Measurements from ENCODE around the gene DENND2A.
"Not testable (repeated sequence)": the region's sequence is repeated elsewhere in the genome, so short reads cannot be mapped to it uniquely, and the experiment has no call there.

The DENND2A gene

GRCh38 chr7:140594131-140594691, 46.4 kb downstream of the DENND2A start:
- DNase-seq (ENCODE audit: extremely low spot score, insufficient read length, low read depth) = no peak

DNA sequence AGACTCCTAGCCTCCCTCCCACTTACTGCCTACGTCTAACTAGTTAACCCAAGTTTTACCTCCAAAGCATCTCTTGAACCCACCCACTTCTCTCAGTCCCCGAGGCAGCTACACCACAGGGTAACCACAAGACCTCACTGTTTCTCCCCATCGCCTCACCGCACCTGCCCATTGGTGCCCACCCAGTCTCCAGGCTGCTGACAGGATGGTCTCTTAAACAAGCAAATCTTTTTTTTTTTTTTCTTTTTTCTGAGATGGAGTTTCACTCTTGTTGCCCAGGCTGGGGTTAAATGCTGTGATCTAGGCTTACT, 47.0 kb downstream of the DENND2A start:
- DNase-seq (ENCODE audit: extremely low spot score, insufficient read length, low read depth) (no peak), FAIRE-seq (peak; percentile 88)

More at GRCh38 chr7:140594131-140594691, 46.4 kb downstream of the DENND2A start:
- no peak for FAIRE-seq

DNA sequence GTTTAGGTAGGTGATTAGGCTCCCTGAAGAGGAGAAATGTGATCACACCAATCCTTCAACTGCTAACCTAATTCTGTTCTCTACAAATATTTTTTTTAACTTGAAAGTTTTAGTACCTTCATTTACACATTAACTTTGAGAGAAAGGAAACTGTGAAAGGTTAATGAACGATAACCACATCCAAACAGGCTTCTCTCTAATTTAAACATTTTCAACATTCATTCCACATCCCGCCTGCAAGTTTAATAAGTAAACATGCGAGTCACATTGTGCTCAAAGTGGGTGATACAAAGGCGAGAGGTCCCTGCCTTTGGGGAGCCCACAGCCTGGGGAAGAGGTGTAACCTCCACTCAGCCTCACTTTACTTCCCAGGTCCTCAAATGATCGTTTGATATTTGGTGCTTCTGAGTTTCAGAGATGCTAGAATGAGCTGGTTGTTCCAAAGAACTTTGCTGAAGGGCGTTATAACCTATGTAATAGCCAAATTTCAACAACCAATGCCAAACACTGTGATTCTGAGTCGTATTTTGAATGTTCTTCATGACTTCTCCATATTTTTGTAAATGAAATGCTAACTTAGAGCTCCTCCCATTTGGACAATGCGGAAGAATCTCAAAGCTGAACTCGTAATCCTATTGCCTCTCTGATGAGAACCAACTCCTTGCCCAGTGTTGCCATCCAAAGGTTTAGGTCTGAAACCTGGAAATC, 47.5 kb downstream of the DENND2A start:
- DNase-seq (ENCODE audit: extremely low spot score, insufficient read length, low read depth) = no peak
- FAIRE-seq = peak; percentile 66

GRCh38 chr7:140591180-140591902, 49.3 kb downstream of the DENND2A start:
- DNase-seq (ENCODE audit: extremely low spot score, insufficient read length, low read depth) (no peak), FAIRE-seq (no peak)

- FAIRE-seq (no peak), DNase-seq (ENCODE audit: extremely low spot score, insufficient read length, low read depth) (no peak)
Measured at GRCh38 chr7:140587243-140587642, 53.4 kb downstream of the DENND2A start.

DNA sequence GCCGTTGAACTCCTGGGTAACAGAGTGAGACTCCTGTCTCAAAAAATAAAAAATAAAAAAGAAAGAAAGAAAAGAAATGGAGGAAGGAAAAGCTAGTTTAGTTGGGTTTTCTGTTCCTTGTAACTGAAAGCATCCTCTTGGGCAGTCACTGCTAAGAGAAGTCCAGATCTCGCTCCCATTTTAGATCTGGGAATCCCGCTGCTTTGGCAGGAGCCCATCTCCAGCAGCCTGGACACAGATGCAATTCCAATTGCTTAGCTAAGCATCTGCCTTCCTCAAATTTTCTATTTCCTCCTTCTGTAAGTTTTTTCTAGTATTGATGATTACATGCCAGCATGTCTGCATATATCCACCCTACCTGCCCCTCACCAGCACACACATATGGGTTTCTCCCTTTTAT, 54.1 kb downstream of the DENND2A start:
- no peak for DNase-seq (ENCODE audit: extremely low spot score, insufficient read length, low read depth)
- FAIRE-seq = no peak

GRCh38 chr7:140585333-140585732, 55.3 kb downstream of the DENND2A start:
- no peak for DNase-seq (ENCODE audit: extremely low spot score, insufficient read length, low read depth)
- no peak for FAIRE-seq

DNA sequence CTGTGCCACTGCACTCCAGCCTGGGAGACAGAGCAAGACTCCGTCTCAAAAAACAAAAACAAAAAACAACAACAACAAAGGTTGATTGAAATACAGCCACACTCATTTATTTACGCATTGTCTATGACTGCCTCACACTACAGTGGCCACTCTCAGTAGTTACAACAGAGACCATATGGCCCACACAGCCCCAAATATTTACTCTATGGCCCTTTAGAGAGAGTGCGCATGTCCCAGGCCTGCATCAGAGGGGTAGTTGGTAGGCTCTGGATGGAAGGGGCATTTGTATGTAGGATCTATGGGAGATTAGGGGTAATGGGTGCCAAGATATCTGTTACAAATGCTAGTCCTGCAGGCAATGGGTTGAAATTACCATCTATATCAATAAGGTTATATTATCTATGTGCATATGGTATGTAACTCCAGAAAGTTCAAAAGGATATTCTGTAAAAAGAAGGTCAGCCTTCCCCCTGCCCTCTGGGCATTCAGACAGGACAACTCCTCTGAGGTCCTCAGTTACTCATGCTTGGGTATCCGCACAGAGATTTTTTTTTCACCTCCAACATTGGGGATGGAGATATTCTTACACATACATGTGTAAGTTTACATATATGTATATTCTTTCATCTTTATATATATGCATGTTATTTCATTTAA, 56.3 kb downstream of the DENND2A start:
- no peak for FAIRE-seq
- DNase-seq (ENCODE audit: extremely low spot score, insufficient read length, low read depth) = no peak

- FAIRE-seq (no peak), DNase-seq (ENCODE audit: extremely low spot score, insufficient read length, low read depth) (no peak)
Measured at GRCh38 chr7:140581411-140581810, 59.2 kb downstream of the DENND2A start.

DNA sequence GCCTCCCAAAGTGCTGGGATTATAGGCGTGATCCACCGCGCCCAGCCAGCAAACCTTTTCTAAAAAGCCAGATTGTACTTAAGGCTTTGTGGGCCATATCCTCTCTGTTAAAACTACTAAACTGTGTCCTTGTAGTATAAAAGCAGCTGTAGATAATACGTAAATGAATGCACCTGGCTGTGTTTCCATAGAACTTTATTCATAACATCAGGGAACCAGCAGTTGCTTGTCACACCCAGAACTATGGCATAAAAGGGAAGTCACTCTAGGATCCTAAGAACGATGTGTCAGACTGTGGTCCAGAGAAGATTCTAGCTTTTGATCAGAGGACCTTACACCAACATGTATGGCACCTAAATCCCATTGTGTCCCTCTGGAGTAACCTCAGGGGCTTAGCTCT, 63.0 kb downstream of the DENND2A start:
- FAIRE-seq (no peak), DNase-seq (ENCODE audit: extremely low spot score, insufficient read length, low read depth) (no peak)

- DNase-seq (ENCODE audit: extremely low spot score, insufficient read length, low read depth) (no peak), FAIRE-seq (no peak)
Measured at GRCh38 chr7:140576589-140576988, 64.0 kb downstream of the DENND2A start.

GRCh38 chr7:140571538-140572122, 69.0 kb downstream of the DENND2A start:
- DNase-seq (ENCODE audit: extremely low spot score, insufficient read length, low read depth) (no peak), FAIRE-seq (no peak)

GRCh38 chr7:140570120-140570519, 70.5 kb downstream of the DENND2A start:
- no peak for FAIRE-seq
- DNase-seq (ENCODE audit: extremely low spot score, insufficient read length, low read depth) = no peak

DNA sequence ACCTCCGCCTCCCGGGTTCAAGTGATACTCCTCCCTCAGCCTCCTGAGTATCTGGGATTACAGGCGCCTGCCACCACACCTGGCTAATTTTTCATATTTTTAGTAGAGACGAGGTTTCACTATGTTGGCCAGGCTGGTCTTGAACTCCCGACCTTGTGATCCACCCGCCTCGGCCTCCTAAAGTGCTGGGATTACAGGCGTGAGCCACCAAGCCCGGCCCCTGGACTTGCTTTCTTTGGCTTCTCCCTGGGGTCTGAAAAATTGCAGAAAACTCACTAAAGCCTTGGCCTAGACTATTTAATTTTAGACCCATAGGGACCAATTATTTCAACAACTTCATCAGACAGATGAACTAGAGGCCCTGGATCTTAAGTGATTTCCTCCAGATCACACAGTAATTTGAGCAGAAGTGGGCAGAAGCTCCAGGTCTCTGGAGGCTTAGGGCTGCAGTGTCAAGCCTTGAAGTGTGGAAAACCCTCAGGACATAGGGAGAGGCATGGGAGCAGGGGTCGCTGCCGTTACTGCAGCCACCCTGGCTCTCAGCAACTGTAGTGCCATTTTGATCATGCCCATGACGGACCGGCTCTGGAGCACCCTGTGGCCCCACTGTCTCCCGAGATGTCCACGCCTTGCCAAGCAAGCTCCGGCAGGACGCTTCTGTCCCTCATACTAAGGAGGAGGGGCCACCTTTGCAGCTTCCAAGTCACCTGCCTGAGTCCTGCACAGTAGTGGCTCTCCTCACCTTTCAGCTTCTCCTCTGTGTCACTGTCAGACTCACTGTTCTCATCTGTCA, 72.4 kb downstream of the DENND2A start:
- no peak for DNase-seq (ENCODE audit: extremely low spot score, insufficient read length, low read depth)
- FAIRE-seq = no peak

DNA sequence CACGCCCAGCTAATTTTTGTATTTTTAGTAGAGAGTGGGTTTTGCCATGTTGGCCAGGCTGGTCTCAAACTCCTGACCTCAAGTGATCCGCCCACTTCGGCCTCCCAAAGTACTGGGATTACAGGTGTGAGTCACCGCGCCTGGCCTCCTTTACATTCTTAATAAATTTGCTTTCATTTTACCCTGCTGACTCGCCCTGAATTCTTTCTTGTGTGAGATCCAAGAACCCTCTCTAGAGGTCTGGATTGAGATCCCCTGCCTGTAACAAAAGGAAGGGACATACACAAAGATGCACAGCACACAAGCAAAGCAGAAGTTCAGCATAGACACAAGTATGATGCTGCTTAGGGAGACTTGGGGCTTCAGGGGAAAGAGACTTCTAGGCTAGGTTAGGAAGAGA, 74.4 kb downstream of the DENND2A start:
- DNase-seq (ENCODE audit: extremely low spot score, insufficient read length, low read depth); FAIRE-seq: not testable (repeated sequence)

DNA sequence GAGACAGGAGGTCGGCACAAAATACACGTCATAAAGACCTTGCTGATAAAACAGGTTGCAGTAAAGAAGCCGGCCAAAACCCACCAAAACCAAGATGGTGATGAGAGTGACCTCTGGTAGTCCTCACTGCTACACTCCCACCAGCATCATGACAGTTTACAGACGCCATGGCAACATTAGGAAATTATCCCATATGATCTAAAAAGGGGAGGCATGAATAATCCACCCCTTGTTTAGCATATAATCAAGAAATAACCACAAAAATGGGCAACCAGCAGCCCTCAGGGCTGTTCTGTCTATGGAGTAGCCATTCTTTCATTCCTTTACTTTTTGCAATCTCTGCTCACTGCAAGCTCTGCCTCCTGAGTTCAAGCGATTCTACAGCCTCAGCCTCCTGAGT, 74.9 kb downstream of the DENND2A start:
- FAIRE-seq; DNase-seq (ENCODE audit: extremely low spot score, insufficient read length, low read depth): not testable (repeated sequence)

DNA sequence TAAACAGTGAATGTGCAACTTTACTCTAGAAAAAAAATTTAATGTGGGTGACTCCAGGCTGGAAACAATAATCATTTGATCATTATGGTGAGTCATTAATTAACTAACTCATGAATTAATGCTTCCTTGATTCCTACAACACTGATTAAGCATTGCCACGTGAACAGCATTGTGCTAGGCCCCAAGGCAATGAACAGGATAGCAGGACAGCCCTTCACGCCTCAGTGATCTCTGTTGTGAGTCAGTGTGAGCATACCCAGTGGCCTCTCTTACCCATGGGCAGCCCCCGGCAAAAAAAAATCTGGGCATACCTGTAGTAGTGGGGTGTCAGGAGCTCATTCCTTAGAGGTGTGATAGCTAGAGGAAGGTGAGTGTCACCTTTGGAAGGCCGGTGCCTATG, 76.0 kb downstream of the DENND2A start:
- no peak for FAIRE-seq
- DNase-seq (ENCODE audit: extremely low spot score, insufficient read length, low read depth) = no peak

DNA sequence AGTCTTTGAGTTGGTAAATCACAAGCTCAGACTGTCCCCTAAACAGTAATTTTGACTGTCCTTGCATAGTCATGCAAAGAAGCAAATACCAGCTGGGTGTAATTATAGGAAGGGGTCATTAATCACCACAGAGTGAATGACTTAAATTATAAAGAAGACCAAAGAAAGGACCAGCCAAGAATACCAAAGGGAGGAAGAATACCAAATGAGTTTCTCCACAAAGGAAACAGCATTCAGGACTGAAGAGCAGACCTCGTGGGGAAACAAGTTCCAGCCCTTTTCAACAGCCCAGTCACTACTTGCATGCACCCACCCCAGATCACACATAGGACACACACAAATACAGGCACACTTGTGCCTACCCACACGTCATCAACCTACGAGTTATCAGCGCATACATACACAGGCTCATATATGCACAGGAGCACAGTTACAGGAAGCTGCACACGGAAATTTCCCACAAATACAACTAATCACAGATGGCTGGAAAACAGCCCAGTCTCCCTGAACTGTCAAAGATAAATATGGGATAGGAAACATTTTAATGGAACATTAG, 77.6 kb downstream of the DENND2A start:
- no peak for FAIRE-seq
- DNase-seq (ENCODE audit: extremely low spot score, insufficient read length, low read depth) = no peak

DNA sequence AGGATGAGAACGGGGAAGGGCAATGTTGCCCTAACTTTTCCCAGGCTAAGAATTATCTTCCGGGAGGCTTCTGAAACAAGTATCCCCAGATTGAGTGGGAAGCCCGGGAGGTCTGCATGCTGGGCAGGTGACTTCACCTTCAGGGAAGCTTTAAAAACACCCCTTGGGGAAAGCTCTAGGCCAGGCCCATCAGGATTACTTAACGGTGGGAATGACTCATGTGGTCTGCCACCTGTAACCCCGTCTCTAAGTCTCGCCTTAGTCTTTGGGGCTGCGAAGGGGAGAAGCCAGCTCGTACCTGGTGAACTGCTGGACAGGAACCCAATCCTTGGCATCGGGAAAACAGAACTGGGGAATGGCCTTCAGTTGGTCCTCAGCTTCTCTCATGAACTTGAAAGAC, 81.2 kb downstream of the DENND2A start:
- FAIRE-seq (no peak), DNase-seq (ENCODE audit: extremely low spot score, insufficient read length, low read depth) (no peak)

All from GM18507 (cell line).